AG10803 (cell line): Measurements from ENCODE around the gene CRACR2A.

ENCODE experiments used
- DNase-seq: peaks from one replicate; pipeline ENCODE4 v3.0.0; 2010; ENCODE audit warnings: low read depth
- H3K4me3 ChIP-seq: 2 replicates; pipeline ENCODE4 v1.5.1; 2011; ENCODE audit warnings: mild to moderate bottlenecking, low read length, control low read depth
- CTCF ChIP-seq: conservative IDR thresholded peaks from 2 replicates; pipeline ENCODE4 v1.5.1; 2011; ENCODE audit warnings: mild to moderate bottlenecking, low read length, control low read depth, inconsistent platforms

The CRACR2A gene

GRCh38 chr12:3684449-3685051 is 68.4 kb downstream of the CRACR2A start:
- no peak for DNase-seq
- H3K4me3 ChIP-seq: no peak overlapping the region
- TF ChIP-seq CTCF: no peak

DNA sequence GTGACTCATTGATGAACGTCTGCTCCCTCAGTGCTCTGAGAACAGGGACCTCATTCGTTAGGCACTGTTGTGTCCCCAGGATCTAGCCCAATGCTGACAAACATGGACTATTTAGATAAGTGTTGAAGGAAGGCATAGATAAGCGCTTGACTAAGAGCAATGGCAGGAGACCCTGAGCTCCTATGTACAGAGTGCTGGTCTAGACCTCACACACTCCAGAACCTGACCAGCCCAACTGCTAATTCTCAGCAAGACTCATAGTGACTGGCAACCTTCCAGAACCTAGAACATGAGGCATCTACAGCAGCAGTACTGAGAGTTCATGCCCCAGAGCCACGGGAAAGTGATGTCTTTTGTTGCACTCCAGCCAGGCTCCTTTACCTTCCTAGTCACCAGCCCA is 69.2 kb downstream of the CRACR2A start:
- H3K4me3 ChIP-seq: no peak overlapping the region
- peak; percentile 21 for DNase-seq
- no peak for TF ChIP-seq CTCF

GRCh38 chr12:3681595-3682061 is 71.3 kb downstream of the CRACR2A start:
- H3K4me3 ChIP-seq: no peak overlapping the region
- TF ChIP-seq CTCF: no peak
- DNase-seq: no peak

DNA sequence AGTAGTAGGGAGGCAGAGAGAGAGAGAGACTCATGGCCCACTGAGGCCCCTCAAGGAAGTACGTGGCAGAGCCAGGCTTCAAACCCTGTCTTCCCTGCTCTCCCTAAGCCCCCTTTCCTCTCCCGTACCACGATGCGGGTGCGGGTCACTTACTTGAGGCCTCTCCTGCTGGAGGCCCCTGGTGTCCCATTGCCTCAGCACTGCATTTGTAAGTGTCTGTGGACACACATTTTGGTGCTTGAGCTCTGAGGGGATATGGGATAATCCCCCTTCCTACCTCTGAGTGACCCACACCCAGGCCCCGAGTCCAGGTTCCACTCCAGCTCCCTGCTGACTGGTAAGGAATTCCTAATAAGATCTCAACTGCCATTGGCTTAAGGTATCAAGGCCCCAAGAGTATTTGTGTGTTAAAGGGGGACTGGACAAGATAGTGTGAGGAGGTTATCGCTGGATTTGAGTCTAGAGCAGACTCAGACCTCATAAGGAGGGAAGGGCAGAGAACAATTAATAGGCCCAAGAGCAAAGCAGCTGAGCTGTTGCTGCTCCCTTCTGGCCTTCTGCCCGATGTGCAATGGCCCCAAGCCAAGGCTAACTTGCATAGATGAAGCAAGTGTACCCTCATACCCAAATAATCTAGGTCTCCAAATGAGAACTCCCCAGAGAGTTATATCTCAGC is 71.9 kb downstream of the CRACR2A start:
- DNase-seq: peak; percentile 8
- H3K4me3 ChIP-seq: no peak overlapping the region
- no peak for TF ChIP-seq CTCF

- no peak overlapping the region for H3K4me3 ChIP-seq
- TF ChIP-seq CTCF: no peak
- DNase-seq: no peak
Observed at GRCh38 chr12:3679831-3680230, 73.1 kb downstream of the CRACR2A start.

GRCh38 chr12:3677609-3678008 is 75.3 kb downstream of the CRACR2A start:
- H3K4me3 ChIP-seq: no peak overlapping the region
- DNase-seq: no peak
- no peak for TF ChIP-seq CTCF

DNA sequence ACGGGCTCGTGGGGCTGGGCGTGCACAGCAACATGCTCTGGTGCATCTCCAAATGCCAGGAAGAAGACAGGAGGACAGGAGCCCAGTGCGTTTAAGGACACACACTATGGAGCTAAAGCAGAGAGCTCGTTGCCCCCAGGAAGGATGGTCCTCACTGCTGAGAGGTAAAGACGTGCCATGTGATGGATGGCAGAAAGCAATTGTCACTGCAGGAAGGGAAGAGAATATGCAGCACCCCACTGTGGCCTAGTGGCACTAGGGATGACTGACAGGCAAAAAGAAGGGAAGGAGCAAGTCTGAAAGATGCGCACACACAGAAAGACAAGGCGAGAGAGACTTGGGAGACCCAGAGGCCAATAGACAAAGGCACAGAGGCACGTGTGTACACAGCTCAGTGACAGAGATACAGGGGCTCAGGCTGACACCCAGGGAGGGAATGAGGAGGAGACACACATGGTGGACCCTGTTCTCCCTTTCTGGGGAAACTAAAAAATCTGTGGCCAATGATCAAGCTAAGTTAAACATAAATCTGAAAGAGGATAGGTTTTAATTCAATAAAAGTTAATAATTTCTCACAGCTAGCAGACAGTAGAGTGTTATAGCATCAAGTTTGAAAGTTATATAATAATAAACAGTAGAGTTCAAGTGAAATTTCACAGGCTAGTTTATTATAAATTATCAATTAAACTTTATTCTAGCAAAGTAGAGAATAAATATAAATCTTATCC is 78.8 kb downstream of the CRACR2A start:
- DNase-seq: no peak
- no peak overlapping the region for H3K4me3 ChIP-seq
- TF ChIP-seq CTCF: no peak
